H1 (cell line): ENCODE data around the gene VPS13A.

Source experiments
- HDAC6 ChIP-seq: IDR thresholded peaks from one replicate; pipeline ENCODE4 v1.7.1; 2012; ENCODE audit warnings: low read depth, mild to moderate bottlenecking, inconsistent platforms, low read length, moderate library complexity
- TAF1 ChIP-seq: IDR thresholded peaks from 2 replicates; pipeline ENCODE4 v1.6.1; 2011; ENCODE audit warnings: mild to moderate bottlenecking, low read depth, low read length
- TAF7 ChIP-seq: optimal IDR thresholded peaks from 2 replicates; pipeline ENCODE3; 2011; ENCODE audit warnings: low read depth, mild to moderate bottlenecking, inconsistent platforms, low read length, moderate library complexity, borderline replicate concordance

DNA sequence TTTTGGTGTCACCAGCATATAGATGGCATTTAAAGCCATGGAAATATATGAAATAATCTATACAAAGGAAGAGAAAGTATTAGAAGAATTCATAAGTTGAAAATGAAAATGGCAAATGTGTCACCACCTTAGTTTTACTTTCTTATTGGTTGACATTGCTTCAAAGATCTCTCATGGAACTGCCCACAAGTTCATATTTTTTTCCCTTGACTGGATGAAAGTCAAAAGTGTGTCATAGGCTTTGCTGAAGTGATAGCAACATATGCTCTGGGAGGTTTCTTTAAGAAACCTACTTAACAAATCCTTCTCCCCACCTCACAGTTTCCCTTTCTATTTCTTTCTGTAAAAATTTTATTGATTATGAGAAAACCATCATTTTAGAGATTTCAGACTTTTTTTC, 127.2 kb downstream of the VPS13A start:
- TF ChIP-seq TAF1: no peak
- TF ChIP-seq HDAC6: no peak
- TF ChIP-seq TAF7: no peak
